Activated CD4-positive, CD25-positive, alpha-beta regulatory T cell (primary cell): Measurements from ENCODE around the gene RPS19BP1.

Experiments used
- DNase-seq, 4 experiments: peaks; one replicate each; lab custom pipeline; 2025; lab: John Stamatoyannopoulos, UW

The RPS19BP1 gene

GRCh38 chr22:39532215-39533073, at the start of gene RPS19BP1:
Gene RPS19BP1 (minus strand): TSS chr22:39532748. CDS start chr22:39532738, 10 bp downstream.
- DNase-seq: peak; percentile 93 to 98 (median 96)

- DNase-seq: no peak
Measured at GRCh38 chr22:39581303-39581702, 48.8 kb upstream of the RPS19BP1 start.

GRCh38 chr22:39580795-39581194, 48.2 kb upstream of the RPS19BP1 start:
- no peak for DNase-seq

GRCh38 chr22:39580006-39580441, 47.5 kb upstream of the RPS19BP1 start:
- DNase-seq: no peak

GRCh38 chr22:39577900-39578299, 45.4 kb upstream of the RPS19BP1 start:
- DNase-seq: no peak

GRCh38 chr22:39577366-39577765, 44.8 kb upstream of the RPS19BP1 start:
- no peak for DNase-seq

- no peak for DNase-seq
Measured at GRCh38 chr22:39576027-39576426, 43.5 kb upstream of the RPS19BP1 start.

- DNase-seq: no peak
Measured at GRCh38 chr22:39575552-39575825, 42.9 kb upstream of the RPS19BP1 start.

GRCh38 chr22:39574779-39575551, 42.4 kb upstream of the RPS19BP1 start:
- DNase-seq: no peak

- DNase-seq: no peak
Measured at GRCh38 chr22:39571538-39571937, 39.0 kb upstream of the RPS19BP1 start.

- no peak for DNase-seq
Measured at GRCh38 chr22:39570665-39571064, 38.1 kb upstream of the RPS19BP1 start, which contains the start of gene CACNA1I. Gene CACNA1I (plus strand): TSS chr22:39570753. CDS start chr22:39570753, 0 bp downstream.

- DNase-seq: no peak
Measured at GRCh38 chr22:39570226-39570625, 37.7 kb upstream of the RPS19BP1 start.

- no peak for DNase-seq
Measured at GRCh38 chr22:39569066-39569465, 36.5 kb upstream of the RPS19BP1 start.

- DNase-seq: no peak
Measured at GRCh38 chr22:39568278-39568981, 35.9 kb upstream of the RPS19BP1 start.

GRCh38 chr22:39567135-39567946, 34.8 kb upstream of the RPS19BP1 start:
- peak in 1 of 4 experiments; percentile 23 for DNase-seq

GRCh38 chr22:39565414-39565944, 32.9 kb upstream of the RPS19BP1 start:
- DNase-seq: no peak

- DNase-seq: no peak
Measured at GRCh38 chr22:39563571-39564428, 31.3 kb upstream of the RPS19BP1 start.

GRCh38 chr22:39562839-39563489, 30.4 kb upstream of the RPS19BP1 start:
- DNase-seq: no peak

- no peak for DNase-seq
Measured at GRCh38 chr22:39560127-39560526, 27.6 kb upstream of the RPS19BP1 start.
